H9 (cell line): ENCODE results near the gene SUV39H1. TPM values are rescaled to one million over a fixed set of nuclear protein-coding genes. Genes with fewer than 3 reads are reported as not detected.

Experiments used
- DNase-seq: peaks from one replicate; pipeline ENCODE4 v3.0.0-alpha.2; 2017
- H2AFZ ChIP-seq: one replicate; pipeline ENCODE4 v1.6.1; 2013; ENCODE audit warnings: mild to moderate bottlenecking, low read length, control low read depth, moderate library complexity
- H2AK5ac ChIP-seq: 2 replicates; pipeline ENCODE4 v1.6.1; 2013; ENCODE audit warnings: low read length, control low read depth, mixed read lengths; ENCODE audit not compliant: insufficient read length
- H2BK120ac ChIP-seq: one replicate; pipeline ENCODE4 v1.6.1; 2013; ENCODE audit warnings: low read depth, mild to moderate bottlenecking, low read length, control low read depth, inconsistent platforms; ENCODE audit not compliant: poor library complexity, severe bottlenecking
- H2BK12ac ChIP-seq: 2 replicates; pipeline ENCODE4 v1.6.1; 2013; ENCODE audit warnings: low read length, control low read depth, mixed read lengths, low read depth; ENCODE audit not compliant: insufficient read length
- H2BK15ac ChIP-seq: 2 replicates; pipeline ENCODE4 v1.6.1; 2013; ENCODE audit warnings: low read depth, low read length, control low read depth
- H2BK20ac ChIP-seq: one replicate; pipeline ENCODE4 v1.6.1; 2013; ENCODE audit warnings: low read depth, mild to moderate bottlenecking, low read length, control low read depth, inconsistent platforms; ENCODE audit not compliant: poor library complexity, severe bottlenecking
- H2BK5ac ChIP-seq: 2 replicates; pipeline ENCODE4 v1.6.1; 2013; ENCODE audit warnings: low read length, control low read depth, mixed read lengths; ENCODE audit not compliant: insufficient read length
- H3K14ac ChIP-seq: 2 replicates; pipeline ENCODE4 v1.6.1; 2013; ENCODE audit warnings: low read length, control low read depth; ENCODE audit not compliant: insufficient read depth
- H3K18ac ChIP-seq: 2 replicates; pipeline ENCODE4 v1.6.1; 2013; ENCODE audit warnings: low read depth, mild to moderate bottlenecking, mixed read lengths, low read length, control low read depth; ENCODE audit not compliant: insufficient read length
- H3K23ac ChIP-seq: 2 replicates; pipeline ENCODE4 v1.6.1; 2013; ENCODE audit warnings: low read length, control low read depth, mixed read lengths, low read depth; ENCODE audit not compliant: insufficient read length
- H3K23me2 ChIP-seq: 2 replicates; pipeline ENCODE4 v1.6.1; 2013; ENCODE audit warnings: low read depth, mild to moderate bottlenecking, mixed read lengths, low read length, control low read depth; ENCODE audit not compliant: insufficient read length, poor library complexity, severe bottlenecking
- H3K27ac ChIP-seq: 2 replicates; pipeline ENCODE4 v1.5.1; 2013; ENCODE audit warnings: low read length, control low read depth, mixed read lengths, low read depth; ENCODE audit not compliant: insufficient read length
- H3K27me3 ChIP-seq: 2 replicates; pipeline ENCODE4 v1.6.1; 2013; ENCODE audit warnings: low read length, control low read depth, inconsistent platforms; ENCODE audit not compliant: insufficient read depth
- H3K4ac ChIP-seq: 2 replicates; pipeline ENCODE4 v1.6.1; 2013; ENCODE audit warnings: low read depth, mild to moderate bottlenecking, control low read depth, inconsistent platforms, low read length, moderate library complexity
- H3K4me1 ChIP-seq: 2 replicates; pipeline ENCODE4 v1.6.1; 2013; ENCODE audit warnings: low read length, control low read depth, inconsistent platforms; ENCODE audit not compliant: insufficient read depth
- H3K4me2 ChIP-seq: 2 replicates; pipeline ENCODE4 v1.6.1; 2013; ENCODE audit warnings: low read length, control low read depth, mixed read lengths; ENCODE audit not compliant: insufficient read length, insufficient read depth
- H3K56ac ChIP-seq: 2 replicates; pipeline ENCODE4 v1.6.1; 2013; ENCODE audit warnings: low read depth, mild to moderate bottlenecking, mixed read lengths, low read length, control low read depth; ENCODE audit not compliant: insufficient read length
- H3K79me1 ChIP-seq: 2 replicates; pipeline ENCODE4 v1.6.1; 2013; ENCODE audit warnings: low read depth, mild to moderate bottlenecking, moderate library complexity, low read length, control low read depth, inconsistent platforms; ENCODE audit not compliant: insufficient read depth, poor library complexity, severe bottlenecking
- H3K79me2 ChIP-seq: 2 replicates; pipeline ENCODE4 v1.6.1; 2013; ENCODE audit warnings: low read length, control low read depth, inconsistent platforms; ENCODE audit not compliant: insufficient read depth
- H3K9ac ChIP-seq: 2 replicates; pipeline ENCODE4 v1.6.1; 2013; ENCODE audit warnings: low read length, control low read depth, mixed read lengths; ENCODE audit not compliant: insufficient read length; ENCODE audit errors: extremely low read depth
- H3K9me3 ChIP-seq: one replicate; pipeline ENCODE4 v1.6.1; 2013; ENCODE audit warnings: low read depth, low read length, inconsistent platforms; ENCODE audit not compliant: control insufficient read depth
- H3T11ph ChIP-seq: one replicate; pipeline ENCODE4 v1.6.1; 2013; ENCODE audit warnings: mild to moderate bottlenecking, low read length, control low read depth, inconsistent platforms
- H4K20me1 ChIP-seq: one replicate; pipeline ENCODE4 v1.6.1; 2013; ENCODE audit not compliant: control insufficient read depth, insufficient read length, insufficient read depth
- H4K5ac ChIP-seq: 2 replicates; pipeline ENCODE4 v1.6.1; 2013; ENCODE audit warnings: low read depth, mild to moderate bottlenecking, mixed read lengths, low read length, control low read depth; ENCODE audit not compliant: insufficient read length
- H4K8ac ChIP-seq: replicated peaks from 2 replicates; pipeline ENCODE4 v1.6.1; 2013; ENCODE audit warnings: low read length, control low read depth, mixed read lengths, low read depth; ENCODE audit not compliant: insufficient read length
- H4K91ac ChIP-seq: 2 replicates; pipeline ENCODE4 v1.6.1; 2013; ENCODE audit warnings: low read depth, mild to moderate bottlenecking, moderate library complexity, mixed read lengths, low read length, control low read depth; ENCODE audit not compliant: insufficient read length
- H3K27ac Mint-ChIP-seq, 3 experiments: 2 replicates in 2 of 3; 3 replicates in 1 of 3; pipeline ENCODE4 v1.8.0; 2020 to 2021; ENCODE audit warnings: mixed read lengths in 3 of 3, mild to moderate bottlenecking in 1 of 3, moderate library complexity in 1 of 3
- H3K27me3 Mint-ChIP-seq: 2 replicates; pipeline ENCODE4 v1.8.0; 2021; ENCODE audit warnings: low read depth, mild to moderate bottlenecking, moderate library complexity, mixed read lengths
- H3K36me3 Mint-ChIP-seq, 3 experiments: 2 replicates in 2 of 3; 3 replicates in 1 of 3; pipeline ENCODE4 v1.8.0; 2020 to 2021; ENCODE audit warnings: low read depth in 3 of 3, mixed read lengths in 3 of 3; ENCODE audit not compliant: insufficient read depth in 1 of 3
- H3K4me1 Mint-ChIP-seq, 2 experiments: 2 replicates each; pipeline ENCODE4 v1.8.0; 2020; ENCODE audit warnings: mixed read lengths in 2 of 2
- H3K4me3 Mint-ChIP-seq, 2 experiments: 2 replicates in 1 of 2; 3 replicates in 1 of 2; pipeline ENCODE4 v1.8.0; 2020 to 2021; ENCODE audit warnings: mild to moderate bottlenecking in 2 of 2, mixed read lengths in 2 of 2, moderate library complexity in 1 of 2
- H3K9me3 Mint-ChIP-seq, 2 experiments: 2 replicates in 1 of 2; 3 replicates in 1 of 2; pipeline ENCODE4 v1.8.0; 2020; ENCODE audit warnings: mild to moderate bottlenecking in 2 of 2, mixed read lengths in 2 of 2, moderate library complexity in 1 of 2
- CTCF ChIP-seq: fragments of 200-600 bp; sonication (generic); conservative IDR thresholded peaks from 3 replicates; pipeline ENCODE4 v1.8.0; 2021; ENCODE audit warnings: antibody characterized with exemption, mild to moderate bottlenecking
- WGBS: extraction: QIAGEN DNeasy Blood & Tissue Kit; methylation state at CpG from one replicate; pipeline ENCODE4 v1.1.7; 2013; ENCODE audit warnings: missing lambda C conversion rate, low lambda C conversion rate, mixed read lengths; ENCODE audit not compliant: insufficient read length; ENCODE audit errors: extremely low coverage; 5-methylcytosine and 5-hydroxymethylcytosine counted together
- total RNA-seq: library from RNA; stranded (reverse); gene quantifications from 2 replicates; pipeline ENCODE4 v1.2.1, GENCODE V29; 2021

The SUV39H1 gene
- total RNA-seq, 1 experiment from 2014 or later: 16.2 TPM

- Histone ChIP-seq H3K9ac (no peak overlapping the region), H3K23ac (no peak overlapping the region), H3K79me2 (no peaks in the 10 kb centered on the region), H3T11ph (no peak overlapping the region), H3K9me3 (peaks cover 54% of the 10 kb centered on the region), H4K8ac (no peak overlapping the region), H4K91ac (no peak overlapping the region), H3K27ac (no peak overlapping the region), H3K56ac (no peak overlapping the region), H3K18ac (no peak overlapping the region), H3K27me3 (no peaks in the 10 kb centered on the region; the same call in 1 of the 2 replicates), H3K23me2 (no peaks in the 10 kb centered on the region), H3K14ac (no peak overlapping the region), H2AFZ (no peak overlapping the region), H2BK5ac (no peak overlapping the region), H3K79me1 (no peaks in the 10 kb centered on the region), H3K4me2 (no peak overlapping the region), H2BK15ac (no peak overlapping the region), H2BK12ac (no peak overlapping the region), H3K4ac (no peak overlapping the region), H2AK5ac (no peak overlapping the region), H4K20me1 (no peaks in the 10 kb centered on the region), H2BK120ac (no peak overlapping the region), H4K5ac (no peak overlapping the region), H2BK20ac (no peak overlapping the region), H3K4me1 (no peaks in the 10 kb centered on the region)
- Mint-ChIP-seq H3K36me3 (peaks cover 11 to 17% (median 15%) of the 10 kb centered on the region in 3 experiments), H3K27ac (no peak overlapping the region), H3K9me3 (peaks cover 83 to 88% of the 10 kb centered on the region in 2 experiments), H3K4me3 (no peak overlapping the region), H3K27me3 (peaks cover 44% of the 10 kb centered on the region), H3K4me1 (no peaks in the 10 kb centered on the region)
- no peak for TF ChIP-seq CTCF
- no CpG with 5 or more reads among the region's 7 CpGs for WGBS
- no peak for DNase-seq
Observed at GRCh38 chrX:48711929-48712505, 15.5 kb downstream of the SUV39H1 start.
